ENCODE measurements around the gene NUDT4B. TPM values are rescaled to one million over a fixed set of nuclear protein-coding genes. Genes with fewer than 3 reads are reported as not detected.
"Not testable (repeated sequence)": the region's sequence is repeated elsewhere in the genome, so short reads cannot be mapped to it uniquely, and the experiment has no call there.

Gene NUDT4B
- total RNA-seq (1 to 10 TPM in 1 of 2 donors, under 1 TPM in 1; 0.90 to 2.5 TPM), polyA plus RNA-seq (ENCODE audit: insufficient read length in 6 of 6) (1 to 10 TPM in 2 of 6 donors, under 1 TPM in 3, not detected in 1; 0.32 to 1.4 (median 0.74) TPM)
- long read RNA-seq, donor 1, partial matches to known transcripts: 0 of 2 reads
- long read RNA-seq, donor 1, other reads (novel, unspliced or antisense): 0 of 2 reads
- long read RNA-seq, donor 2, partial matches to known transcripts: 0 of 4 reads
- long read RNA-seq, donor 2, other reads (novel, unspliced or antisense): 0 of 4 reads
- long read RNA-seq, donor 3, partial matches to known transcripts: 0 of 1 reads
- long read RNA-seq, donor 3, other reads (novel, unspliced or antisense): 0 of 1 reads
- long read RNA-seq, donor 4: 0 reads
- long read RNA-seq, donor 5, partial matches to known transcripts: 0 of 1 reads
- long read RNA-seq, donor 5, other reads (novel, unspliced or antisense): 0 of 1 reads
- long read RNA-seq, donor 6: 0 reads
- long read RNA-seq, donor 7, partial matches to known transcripts: 0 of 2 reads
- long read RNA-seq, donor 7, other reads (novel, unspliced or antisense): 0 of 2 reads
- long read RNA-seq, donor 8, partial matches to known transcripts: 0 of 4 reads
- long read RNA-seq, donor 8, other reads (novel, unspliced or antisense): 0 of 4 reads
- long read RNA-seq, donor 9: 0 reads
- long read RNA-seq, donor 10, partial matches to known transcripts: 0 of 1 reads
- long read RNA-seq, donor 10, other reads (novel, unspliced or antisense): 0 of 1 reads
- long read RNA-seq, donor 11, partial matches to known transcripts: 0 of 2 reads
- long read RNA-seq, donor 11, other reads (novel, unspliced or antisense): 0 of 2 reads
- long read RNA-seq, donor 12, transcript NUDT4B-201 (1 exons, 1,206 nt): major isoform, 5 of 5 reads
- long read RNA-seq, donor 12, partial matches to known transcripts: 0 of 5 reads
- long read RNA-seq, donor 12, other reads (novel, unspliced or antisense): 0 of 5 reads

- H3K27ac ChIP-seq; H3K4me1 ChIP-seq; H3K27me3 ChIP-seq; intact Hi-C loops (cut with DNase I); H3K9me3 ChIP-seq; H3K36me3 ChIP-seq; DNase-seq; H3K4me3 ChIP-seq: not testable (repeated sequence)
- peak; percentile 67 for ATAC-seq
These were observed at the start of gene NUDT4B for GRCh38 chr1:148748563-148749334. TSS of gene NUDT4B (plus strand) at chr1:148748774. CDS start at chr1:148748953, 179 bp downstream.

DNA sequence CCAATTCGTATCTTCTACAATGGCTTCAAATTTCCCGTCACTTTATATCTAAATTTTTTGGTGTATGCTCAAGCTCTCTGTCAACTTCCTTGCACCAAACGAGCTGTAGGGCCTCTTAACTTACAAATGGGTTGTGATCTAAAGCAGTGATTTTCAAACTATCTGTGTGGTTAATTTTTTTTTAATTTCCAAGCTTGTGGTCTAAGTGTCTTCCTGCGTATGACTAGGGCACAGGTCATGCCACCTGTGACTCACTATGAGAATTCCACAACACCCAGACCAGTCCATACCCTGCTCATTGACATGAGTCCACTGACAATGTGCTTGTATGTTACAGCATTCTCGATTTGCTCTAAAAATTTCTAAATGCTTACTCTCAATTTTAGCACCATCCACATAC is 49.2 kb upstream of the NUDT4B start:
- H3K36me3 ChIP-seq; intact Hi-C loops (cut with DNase I); H3K4me3 ChIP-seq; H3K27ac ChIP-seq; H3K4me1 ChIP-seq; H3K27me3 ChIP-seq; H3K9me3 ChIP-seq; ATAC-seq; DNase-seq: not testable (repeated sequence)

DNA sequence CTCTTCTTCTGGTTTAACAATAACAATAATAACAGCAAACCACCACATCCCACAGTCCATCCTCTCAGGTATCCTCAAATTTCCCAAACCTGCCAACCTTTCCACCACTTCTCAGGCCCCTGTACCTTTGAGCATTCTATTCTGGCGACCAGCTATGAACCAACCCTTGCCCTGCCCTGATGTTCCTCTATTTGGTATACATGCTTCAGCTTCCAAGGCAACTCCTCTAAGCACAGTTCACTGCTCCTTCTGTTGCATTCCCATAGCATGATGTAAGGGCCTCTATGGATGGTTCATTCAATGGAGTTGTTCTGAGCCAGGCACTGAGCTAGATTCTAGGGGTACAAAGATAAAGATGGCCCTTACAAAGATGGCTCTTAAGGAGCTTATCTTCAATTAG is 46.3 kb upstream of the NUDT4B start:
- DNase-seq; H3K27me3 ChIP-seq; H3K27ac ChIP-seq; intact Hi-C loops (cut with DNase I); H3K9me3 ChIP-seq; H3K36me3 ChIP-seq; H3K4me3 ChIP-seq; H3K4me1 ChIP-seq: not testable (repeated sequence)
- peak; percentile 67 for ATAC-seq

DNA sequence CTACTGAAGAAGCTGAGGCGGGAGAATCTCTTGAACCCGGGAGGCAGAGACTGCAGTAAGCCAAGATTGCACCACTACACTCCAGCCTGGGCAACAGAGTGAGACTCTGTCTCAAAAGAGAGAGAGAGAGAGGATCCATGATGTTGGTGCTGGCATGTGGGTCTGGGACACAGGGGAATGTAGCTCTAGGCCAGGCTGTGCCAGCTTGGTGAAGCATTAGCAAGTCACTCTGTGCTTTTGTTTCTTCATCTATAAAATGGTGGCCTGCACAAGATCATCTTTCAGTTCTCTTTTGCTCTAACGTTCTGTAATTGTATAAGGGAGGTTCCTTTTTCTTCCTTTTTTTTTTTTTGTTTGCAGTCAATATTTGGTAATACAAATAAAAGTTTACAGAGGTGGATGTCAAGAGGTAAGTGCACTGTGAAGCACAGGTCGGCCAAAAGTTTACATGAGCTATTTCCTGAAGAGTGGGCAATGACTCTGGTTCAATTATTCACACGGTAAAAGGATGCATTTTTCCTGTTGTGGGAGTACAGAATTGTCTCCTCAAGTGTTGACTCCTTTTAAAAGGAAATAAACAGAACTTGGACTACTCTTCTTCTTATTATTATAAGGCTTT is 44.5 kb upstream of the NUDT4B start:
- H3K4me1 ChIP-seq; H3K36me3 ChIP-seq; DNase-seq; H3K9me3 ChIP-seq; H3K27ac ChIP-seq; H3K4me3 ChIP-seq; intact Hi-C loops (cut with DNase I); H3K27me3 ChIP-seq: not testable (repeated sequence)
- peak; percentile 42 for ATAC-seq

DNA sequence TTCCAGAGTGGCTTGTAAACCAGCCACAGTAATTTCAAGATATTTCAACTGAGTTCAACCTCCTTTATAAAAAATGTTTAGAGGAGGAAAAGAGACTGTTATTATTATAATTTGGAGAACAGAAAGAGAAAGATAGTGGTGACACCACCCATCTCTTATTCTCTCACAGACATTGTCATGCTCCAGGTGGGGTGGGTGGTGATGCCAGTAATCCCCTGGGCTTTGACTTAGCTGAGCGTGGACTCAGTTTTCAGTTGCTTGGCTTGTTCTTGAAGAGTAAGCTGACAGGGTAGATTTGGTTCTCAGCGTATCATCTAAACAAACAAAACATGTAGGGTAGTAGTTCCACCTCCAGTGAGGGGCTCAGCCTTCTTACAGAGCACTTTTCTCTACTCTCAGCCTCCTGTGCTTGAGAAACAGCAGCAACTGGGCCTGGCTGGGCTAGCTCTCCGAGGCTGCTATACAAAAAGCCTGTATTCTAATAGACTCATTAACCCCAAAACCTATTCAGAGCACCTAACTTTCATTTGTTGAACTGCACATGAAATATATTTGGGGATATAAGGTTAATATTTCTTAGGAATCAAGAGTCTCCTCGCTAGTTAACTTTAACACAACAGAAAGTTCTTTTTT is 43.1 kb upstream of the NUDT4B start:
- H3K36me3 ChIP-seq; H3K4me1 ChIP-seq; H3K27me3 ChIP-seq; ATAC-seq; intact Hi-C loops (cut with DNase I); H3K27ac ChIP-seq; H3K9me3 ChIP-seq; DNase-seq; H3K4me3 ChIP-seq: not testable (repeated sequence)

DNA sequence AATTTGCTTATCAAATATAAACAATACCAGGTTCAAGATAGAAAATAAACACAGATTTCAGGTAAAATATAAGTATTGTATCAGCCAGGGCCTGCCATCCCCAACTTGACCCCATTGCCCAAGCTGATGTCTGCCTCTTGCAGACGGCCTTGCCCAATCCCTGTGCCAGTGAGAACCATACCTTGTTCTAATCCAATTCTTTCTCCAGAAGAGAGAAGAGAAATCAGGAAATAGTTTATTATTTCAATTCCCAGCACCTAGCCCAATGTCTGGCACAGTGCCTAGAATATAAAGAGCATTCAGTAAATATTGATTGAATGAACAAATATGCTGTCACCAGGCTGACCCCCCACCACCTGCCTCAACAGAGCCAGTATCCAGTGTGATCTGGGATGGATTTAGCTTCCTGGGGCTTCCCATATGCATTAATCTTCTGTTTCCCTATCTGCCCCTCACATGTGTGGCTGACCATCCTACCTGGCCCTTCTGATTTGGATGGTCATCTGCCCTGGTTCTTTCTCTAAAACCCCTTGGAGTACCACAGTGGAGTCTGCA is 39.7 kb upstream of the NUDT4B start:
- DNase-seq; H3K27me3 ChIP-seq; H3K9me3 ChIP-seq; H3K4me1 ChIP-seq; H3K36me3 ChIP-seq; intact Hi-C loops (cut with DNase I); H3K4me3 ChIP-seq; H3K27ac ChIP-seq; ATAC-seq: not testable (repeated sequence)

GRCh38 chr1:148710772-148711523 is 37.6 kb upstream of the NUDT4B start:
- H3K27me3 ChIP-seq; ATAC-seq; DNase-seq; H3K36me3 ChIP-seq; H3K27ac ChIP-seq; H3K4me1 ChIP-seq; H3K4me3 ChIP-seq; H3K9me3 ChIP-seq; intact Hi-C loops (cut with DNase I): not testable (repeated sequence)

- H3K36me3 ChIP-seq; intact Hi-C loops (cut with DNase I); H3K27ac ChIP-seq; H3K27me3 ChIP-seq; H3K4me1 ChIP-seq; H3K4me3 ChIP-seq; H3K9me3 ChIP-seq; DNase-seq: not testable (repeated sequence)
- peak; percentile 40 for ATAC-seq
These were observed 36.2 kb upstream of the NUDT4B start for GRCh38 chr1:148712353-148712752.

DNA sequence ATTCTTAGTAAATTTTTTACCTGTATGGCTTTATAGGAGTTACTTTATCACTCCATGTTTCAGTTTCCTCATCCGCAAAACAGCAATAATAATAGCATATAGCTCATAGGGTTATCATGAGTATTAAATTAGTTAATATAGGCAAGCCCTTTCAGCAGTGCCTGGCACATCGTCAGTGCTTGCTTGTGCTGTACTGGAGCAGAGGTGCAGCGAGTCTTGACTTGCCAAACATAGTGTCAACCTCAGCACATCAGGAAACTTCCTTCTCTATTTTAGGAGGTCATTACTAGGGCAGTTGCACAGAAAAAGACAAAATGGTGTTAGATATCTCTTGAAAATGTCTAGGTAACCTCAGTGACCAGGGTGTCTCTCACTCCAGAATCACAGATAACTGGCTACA is 33.1 kb upstream of the NUDT4B start:
- H3K27ac ChIP-seq; H3K27me3 ChIP-seq; H3K4me1 ChIP-seq; intact Hi-C loops (cut with DNase I); H3K4me3 ChIP-seq; H3K9me3 ChIP-seq; H3K36me3 ChIP-seq; DNase-seq: not testable (repeated sequence)
- ATAC-seq: peak; percentile 36

- H3K9me3 ChIP-seq; DNase-seq; H3K4me3 ChIP-seq; H3K27me3 ChIP-seq; H3K27ac ChIP-seq; H3K36me3 ChIP-seq; ATAC-seq; H3K4me1 ChIP-seq; intact Hi-C loops (cut with DNase I): not testable (repeated sequence)
These were observed 31.5 kb upstream of the NUDT4B start for GRCh38 chr1:148716966-148717520.

GRCh38 chr1:148720918-148721317 is 27.7 kb upstream of the NUDT4B start:
- H3K27me3 ChIP-seq; H3K4me3 ChIP-seq; intact Hi-C loops (cut with DNase I); ATAC-seq; H3K9me3 ChIP-seq; H3K4me1 ChIP-seq; H3K36me3 ChIP-seq; H3K27ac ChIP-seq; DNase-seq: not testable (repeated sequence)
